Skeletal muscle tissue (tissue), 5 donors: ENCODE data around the gene SYTL3. TPM values are rescaled to one million over a fixed set of nuclear protein-coding genes. Genes with fewer than 3 reads are reported as not detected.

Source experiments
- H3K27ac ChIP-seq: one replicate; pipeline ENCODE4 v1.7.0; 2013; ENCODE audit warnings: mild to moderate bottlenecking, low read depth, low read length, inconsistent platforms
- H3K27me3 ChIP-seq, 3 donors: one replicate each; pipeline ENCODE4 v1.7.0; 2013; ENCODE audit warnings: low read length in 3 of 3; ENCODE audit not compliant: control insufficient read depth in 3 of 3, insufficient read depth in 3 of 3
- H3K36me3 ChIP-seq, 3 donors: one replicate each; pipeline ENCODE4 v1.7.0; 2013; ENCODE audit warnings: low read length in 3 of 3; ENCODE audit not compliant: control insufficient read depth in 3 of 3, insufficient read depth in 3 of 3
- H3K4me1 ChIP-seq, 3 donors: one replicate each; pipeline ENCODE4 v1.7.0; 2013; ENCODE audit warnings: low read length in 3 of 3, mild to moderate bottlenecking in 3 of 3; ENCODE audit not compliant: control insufficient read depth in 3 of 3, insufficient read depth in 3 of 3
- H3K4me3 ChIP-seq, 3 donors: one replicate each; pipeline ENCODE4 v1.7.0; 2013; ENCODE audit warnings: low read length in 3 of 3
- H3K9ac ChIP-seq, 3 donors: one replicate each; pipeline ENCODE4 v1.7.0; 2013; ENCODE audit warnings: low read length in 3 of 3, mild to moderate bottlenecking in 3 of 3, moderate library complexity in 2 of 3, low read depth in 1 of 3
- H3K9me3 ChIP-seq, 3 donors: one replicate each; pipeline ENCODE4 v1.7.0; 2013; ENCODE audit warnings: low read length in 3 of 3; ENCODE audit not compliant: control insufficient read depth in 3 of 3
- small RNA-seq: library from RNA; depleted of rRNA; stranded (forward); fragments of <200 nt; gene quantifications from one replicate; pipeline ENCODE3, GENCODE V24; 2014
- total RNA-seq: library from RNA; depleted of rRNA; stranded (reverse); fragments of >200 nt; gene quantifications from one replicate; pipeline ENCODE4 v1.2.3, GENCODE V29; 2014
- donor health status: Osteomylitis.

The SYTL3 gene
- total RNA-seq, 1 donor from 2014 or later, result 5.7 TPM

GRCh38 chr6:158808442-158808833 is 158.6 kb downstream of the SYTL3 start:
- H3K9me3 ChIP-seq, result no peaks in the 10 kb centered on the region
- no peak overlapping the region for H3K27ac ChIP-seq
- H3K4me1 ChIP-seq, result peaks cover 0 to 4% (median 0%) of the 10 kb centered on the region in 3 donors
- H3K9ac ChIP-seq, result no peak overlapping the region
- no peak overlapping the region for H3K4me3 ChIP-seq
- no peaks in the 10 kb centered on the region for H3K27me3 ChIP-seq
- no peaks in the 10 kb centered on the region for H3K36me3 ChIP-seq

- Histone ChIP-seq H3K4me3 (no peak overlapping the region), H3K9me3 (no peaks in the 10 kb centered on the region), H3K27ac (no peak overlapping the region), H3K27me3 (no peaks in the 10 kb centered on the region), H3K36me3 (no peaks in the 10 kb centered on the region), H3K9ac (no peak overlapping the region), H3K4me1 (peaks cover 0 to 5% (median 0%) of the 10 kb centered on the region in 3 donors)
Observed at GRCh38 chr6:158808941-158809678, 159.3 kb downstream of the SYTL3 start.

- Histone ChIP-seq H3K9me3 (no peaks in the 10 kb centered on the region), H3K9ac (no peak overlapping the region), H3K4me3 (no peak overlapping the region), H3K36me3 (no peaks in the 10 kb centered on the region), H3K4me1 (peaks cover 3 to 8% (median 3%) of the 10 kb centered on the region in 3 donors), H3K27ac (no peak overlapping the region), H3K27me3 (no peaks in the 10 kb centered on the region)
Observed at GRCh38 chr6:158810155-158811095, 160.6 kb downstream of the SYTL3 start.

DNA sequence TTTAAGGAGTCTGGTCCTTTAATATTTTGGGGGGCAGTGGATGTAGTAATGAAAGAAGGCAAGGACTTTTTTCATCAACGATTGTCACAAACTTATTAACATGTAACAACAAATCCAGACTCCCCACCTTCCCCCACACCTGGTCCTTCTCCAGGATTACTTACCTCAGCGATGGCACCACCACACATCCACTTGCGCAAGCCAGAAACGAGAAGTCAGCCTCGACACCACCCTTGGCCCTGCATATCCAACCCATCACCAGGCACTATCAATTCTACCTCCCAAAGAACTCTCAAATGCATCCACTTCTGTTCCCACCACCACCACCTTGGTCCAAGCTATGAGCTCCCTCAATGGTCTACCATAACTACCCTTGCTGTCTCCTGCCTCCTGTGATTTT is 162.8 kb downstream of the SYTL3 start:
- Histone ChIP-seq H3K4me3 (no peak overlapping the region), H3K36me3 (no peaks in the 10 kb centered on the region), H3K9ac (no peak overlapping the region), H3K4me1 (peaks cover 14 to 15% (median 15%) of the 10 kb centered on the region in 3 donors), H3K27me3 (no peaks in the 10 kb centered on the region), H3K27ac (no peak overlapping the region), H3K9me3 (no peaks in the 10 kb centered on the region)

DNA sequence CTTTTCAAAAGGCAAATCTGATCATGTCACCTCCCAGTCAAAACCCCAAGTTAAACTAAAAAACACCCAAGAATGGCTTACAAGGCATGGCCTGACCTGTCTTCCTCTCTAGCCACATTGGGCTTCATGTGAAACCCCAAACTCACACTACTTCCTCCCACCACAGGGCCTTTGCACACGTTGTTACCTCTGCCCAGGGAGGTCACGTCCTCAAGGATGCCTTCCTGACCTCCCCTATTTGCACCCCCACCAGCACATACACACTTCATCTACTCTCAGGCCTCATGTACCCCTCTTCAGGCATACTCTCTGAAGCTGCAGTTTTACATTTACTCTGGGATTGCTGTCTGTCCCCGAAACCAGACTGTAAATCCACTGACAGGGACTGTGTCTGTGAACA is 163.2 kb downstream of the SYTL3 start:
- H3K27ac ChIP-seq, result no peak overlapping the region
- no peak overlapping the region for H3K4me3 ChIP-seq

More for the DNA sequence above, 163.2 kb downstream of the SYTL3 start:
- Histone ChIP-seq H3K9me3 (no peaks in the 10 kb centered on the region), H3K9ac (no peak overlapping the region), H3K27me3 (no peaks in the 10 kb centered on the region), H3K36me3 (no peaks in the 10 kb centered on the region), H3K4me1 (peaks cover 17 to 19% (median 18%) of the 10 kb centered on the region in 3 donors)

Small RNA genes lying within 50 kb of the gene (small RNA-seq; reads per million reads assigned to genes)
- not detected for gene MIR3918
- gene MIR7161, result not detected

Other genes starting within 250 kb of the SYTL3 start
- gene TMEM181, start 90.0 kb upstream of the SYTL3 start, total RNA-seq, result 17.2 TPM
- 32.4 TPM for gene DYNLT1, start 5.3 kb upstream of the SYTL3 start, total RNA-seq
- 21.4 TPM for gene EZR, start 169.3 kb downstream of the SYTL3 start, total RNA-seq